H1 (cell line): ENCODE data around the gene MACROD1. TPM values are rescaled to one million over a fixed set of nuclear protein-coding genes. Genes with fewer than 3 reads are reported as not detected.

ENCODE experiments used
- CTCF ChIA-PET: fragments of 300-600 bp; sonication (Branson Sonifier 250); formaldehyde crosslinking; loops from one replicate; lab custom pipeline; 2021; ENCODE audit not compliant: partially characterized antibody; lab: Charles Lee
- POLR2A ChIA-PET: fragments of 300-600 bp; sonication (Branson Sonifier 250); formaldehyde crosslinking; loops from one replicate; lab custom pipeline; 2021; ENCODE audit warnings: inconsistent platforms; ENCODE audit not compliant: partially characterized antibody; lab: Charles Lee
- DNase-seq, 2 experiments: peaks; one replicate each; pipeline versions ENCODE4 v3.0.0 to v3.0.0-alpha.2; 2010 to 2022; ENCODE audit warnings: low spot score in 2 of 2, low read depth in 1 of 2, mixed read lengths in 1 of 2
- FAIRE-seq: peaks from 2 replicates; lab custom pipeline; 2011; peaks lifted over from hg19 to GRCh38; lab: Jason Lieb, UNC
- H2AFZ ChIP-seq: 2 replicates; pipeline ENCODE4 v1.8.1; 2012; ENCODE audit warnings: low read length, inconsistent platforms
- H2AK5ac ChIP-seq: 2 replicates; pipeline ENCODE4 v1.6.1; 2013; ENCODE audit warnings: low read depth, low read length
- H2BK120ac ChIP-seq: replicated peaks from 2 replicates; pipeline ENCODE3; 2013; ENCODE audit warnings: low read depth, low read length, inconsistent platforms
- H2BK12ac ChIP-seq: 2 replicates; pipeline ENCODE4 v1.6.1; 2013; ENCODE audit warnings: low read depth, low read length
- H2BK15ac ChIP-seq: 2 replicates; pipeline ENCODE4 v1.6.1; 2013; ENCODE audit warnings: low read length
- H2BK20ac ChIP-seq: 2 replicates; pipeline ENCODE4 v1.6.1; 2013; ENCODE audit warnings: low read length
- H2BK5ac ChIP-seq: 2 replicates; pipeline ENCODE4 v1.6.1; 2013; ENCODE audit warnings: low read depth, low read length
- H3K14ac ChIP-seq: 2 replicates; pipeline ENCODE4 v1.6.1; 2013; ENCODE audit warnings: inconsistent platforms; ENCODE audit not compliant: insufficient read length
- H3K18ac ChIP-seq: 2 replicates; pipeline ENCODE4 v1.6.1; 2013; ENCODE audit warnings: low read length; ENCODE audit errors: extremely low read depth
- H3K23ac ChIP-seq: 2 replicates; pipeline ENCODE4 v1.6.1; 2013; ENCODE audit warnings: inconsistent platforms; ENCODE audit not compliant: insufficient read length
- H3K23me2 ChIP-seq: 2 replicates; pipeline ENCODE4 v1.6.1; 2013; ENCODE audit warnings: low read depth, low read length
- H3K27ac ChIP-seq: 2 replicates; pipeline ENCODE4 v1.6.1; 2011; ENCODE audit warnings: low read depth, low read length, inconsistent platforms
- H3K27me3 ChIP-seq, 4 experiments: replicated peaks in 1 of 4; 1 replicate in 1 of 4; 2 replicates in 3 of 4; pipeline versions ENCODE4 v1.6.1 to v1.8.1; 2011 to 2013; ENCODE audit warnings: low read length in 3 of 4, mild to moderate bottlenecking in 3 of 4, inconsistent platforms in 2 of 4, mixed read lengths in 2 of 4, moderate library complexity in 1 of 4; ENCODE audit not compliant: control insufficient read depth in 3 of 4, insufficient read depth in 3 of 4; ENCODE audit errors: extremely low read depth in 1 of 4
- H3K36me3 ChIP-seq, 4 experiments: 2 replicates each; pipeline versions ENCODE4 v1.6.1 to v1.8.1; 2011 to 2013; ENCODE audit warnings: mild to moderate bottlenecking in 4 of 4, low read length in 3 of 4, moderate library complexity in 2 of 4, control low read depth in 1 of 4, inconsistent platforms in 1 of 4; ENCODE audit not compliant: insufficient read depth in 4 of 4, control insufficient read depth in 2 of 4
- H3K4ac ChIP-seq: replicated peaks from 2 replicates; pipeline ENCODE3; 2013; ENCODE audit warnings: low read length, low read depth, mixed read lengths, inconsistent platforms; ENCODE audit not compliant: insufficient read length
- H3K4me1 ChIP-seq, 4 experiments: replicated peaks in 1 of 4; 1 replicate in 1 of 4; 2 replicates in 3 of 4; pipeline versions ENCODE4 v1.6.1 to v1.8.1; 2011 to 2013; ENCODE audit warnings: low read length in 3 of 4, inconsistent platforms in 2 of 4, mixed read lengths in 1 of 4; ENCODE audit not compliant: insufficient read depth in 4 of 4, control insufficient read depth in 3 of 4
- H3K4me2 ChIP-seq, 2 experiments: 2 replicates each; pipeline versions ENCODE4 v1.6.1 to v1.8.1; 2011 to 2013; ENCODE audit warnings: low read depth in 2 of 2, low read length in 2 of 2, control low read depth in 1 of 2, inconsistent platforms in 1 of 2, mild to moderate bottlenecking in 1 of 2; ENCODE audit not compliant: insufficient read depth in 1 of 2
- H3K4me3 ChIP-seq, 4 experiments: fragments of 200-600, 300-600 bp in 1 of 4; sonication (generic), shearing (Covaris generic), sonication (Bioruptor Twin) in 1 of 4; 2 replicates each; pipeline versions ENCODE4 v1.5.1 to v1.8.1; 2011 to 2016; ENCODE audit warnings: low read length in 4 of 4, low read depth in 3 of 4, control low read depth in 2 of 4, inconsistent platforms in 2 of 4, mild to moderate bottlenecking in 2 of 4, mixed read lengths in 1 of 4, moderate library complexity in 1 of 4; ENCODE audit not compliant: insufficient read depth in 2 of 4; ENCODE audit errors: extremely low read depth in 1 of 4
- H3K56ac ChIP-seq: replicated peaks from 2 replicates; pipeline ENCODE3; 2013; ENCODE audit warnings: low read depth, mild to moderate bottlenecking, mixed read lengths, low read length, inconsistent platforms; ENCODE audit not compliant: insufficient read length
- H3K79me1 ChIP-seq: 2 replicates; pipeline ENCODE4 v1.6.1; 2013; ENCODE audit warnings: low read depth, low read length, control low read depth
- H3K79me2 ChIP-seq, 2 experiments: 2 replicates each; pipeline versions ENCODE4 v1.6.1 to v1.8.1; 2012 to 2013; ENCODE audit warnings: low read length in 2 of 2, mild to moderate bottlenecking in 2 of 2, inconsistent platforms in 1 of 2; ENCODE audit not compliant: insufficient read depth in 2 of 2, control insufficient read depth in 1 of 2
- H3K9ac ChIP-seq, 4 experiments: replicated peaks in 1 of 4; 1 replicate in 1 of 4; 2 replicates in 3 of 4; pipeline versions ENCODE4 v1.6.1 to v1.8.1; 2011 to 2013; ENCODE audit warnings: low read depth in 3 of 4, low read length in 3 of 4, control low read depth in 2 of 4, mild to moderate bottlenecking in 2 of 4, moderate library complexity in 2 of 4, inconsistent platforms in 1 of 4; ENCODE audit errors: extremely low read depth in 1 of 4
- H3K9me3 ChIP-seq, 2 experiments: 2 replicates each; pipeline versions ENCODE4 v1.6.1 to v1.8.1; 2012 to 2013; ENCODE audit warnings: mild to moderate bottlenecking in 2 of 2, moderate library complexity in 2 of 2, control low read depth in 1 of 2, inconsistent platforms in 1 of 2, low read depth in 1 of 2, low read length in 1 of 2, mixed read lengths in 1 of 2; ENCODE audit not compliant: insufficient read depth in 2 of 2
- H4K20me1 ChIP-seq, 2 experiments: replicated peaks in 1 of 2; 2 replicates each; pipeline versions ENCODE3 to v1.8.1; 2011 to 2013; ENCODE audit warnings: inconsistent platforms in 2 of 2, low read length in 2 of 2, mild to moderate bottlenecking in 1 of 2; ENCODE audit not compliant: insufficient read depth in 2 of 2, control insufficient read depth in 1 of 2
- H4K5ac ChIP-seq: 2 replicates; pipeline ENCODE4 v1.6.1; 2013; ENCODE audit warnings: low read length, low read depth, mixed read lengths, inconsistent platforms; ENCODE audit not compliant: insufficient read length
- H4K8ac ChIP-seq: 2 replicates; pipeline ENCODE4 v1.8.0; 2013; ENCODE audit warnings: mild to moderate bottlenecking, moderate library complexity, low read length, inconsistent platforms; ENCODE audit not compliant: insufficient read depth; ENCODE audit errors: extremely low read depth
- H4K91ac ChIP-seq: replicated peaks from 2 replicates; pipeline ENCODE3; 2013; ENCODE audit warnings: low read length, mixed read lengths, inconsistent platforms; ENCODE audit not compliant: insufficient read length
- CEBPB ChIP-seq: IDR thresholded peaks from 2 replicates; pipeline ENCODE4 v1.6.1; 2012; ENCODE audit warnings: low read depth, low read length
- GABPA ChIP-seq: IDR thresholded peaks from 2 replicates; pipeline ENCODE4 v1.6.1; 2011; ENCODE audit warnings: mild to moderate bottlenecking, low read length, moderate library complexity, borderline replicate concordance; ENCODE audit not compliant: insufficient read depth
- WGBS, 2 experiments: shearing (Covaris generic) in 1 of 2; methylation state at CpG; one replicate each; pipeline versions ENCODE4 v1.1.6 to v1.1.7; 2013 to 2015; ENCODE audit warnings: low lambda C conversion rate in 2 of 2, mixed read lengths in 2 of 2, inconsistent platforms in 1 of 2, low coverage in 1 of 2, missing lambda C conversion rate in 1 of 2; ENCODE audit not compliant: insufficient replicate concordance in 2 of 2, insufficient coverage in 1 of 2, insufficient read length in 1 of 2; ENCODE audit errors: extremely low coverage in 1 of 2, missing lambda C conversion rate in 1 of 2; 5-methylcytosine and 5-hydroxymethylcytosine counted together
- polyA plus RNA-seq, 7 experiments: library from polyadenylated mRNA; depleted of rRNA in 3 of 7; stranded (reverse) in 5 of 7; unstranded in 2 of 7; fragments of >200 nt in 5 of 7; fragments of 200-250 nt in 2 of 7; gene quantifications; 1 replicate in 5 of 7; 2 replicates in 1 of 7; 4 replicates in 1 of 7; pipeline versions ENCODE4 v1.2.1 to v1.2.3, GENCODE V29; 2011 to 2013; ENCODE audit warnings: missing spikeins in 2 of 7, mixed read lengths in 2 of 7
- total RNA-seq: library from RNA; stranded (reverse); fragmentation: NEBNext Ultra II Directional; extraction: Animal tissue kit (Norgen Biotek cat#: 25700); gene quantifications from 2 replicates; pipeline ENCODE4 v1.2.1, GENCODE V29; 2021
- TF ChIP-seq, protein P1 (sequence below), 3 experiments: IDR thresholded peaks; 1 replicate in 2 of 3; 2 replicates in 1 of 3; pipeline versions ENCODE4 v1.5.1 to v1.6.1; 2011; ENCODE audit warnings: low read length in 3 of 3, mild to moderate bottlenecking in 3 of 3, inconsistent platforms in 2 of 3, low read depth in 1 of 3, moderate library complexity in 1 of 3; ENCODE audit not compliant: insufficient read depth in 1 of 3; ENCODE audit errors: control extremely low read depth in 1 of 3

The MACROD1 gene
- total and polyA plus RNA-seq, 2 of the 8 experiments (the other 6 are each of a cell fraction or from before 2014, with no cell fraction given), result 19.5 to 34.1 TPM

DNA sequence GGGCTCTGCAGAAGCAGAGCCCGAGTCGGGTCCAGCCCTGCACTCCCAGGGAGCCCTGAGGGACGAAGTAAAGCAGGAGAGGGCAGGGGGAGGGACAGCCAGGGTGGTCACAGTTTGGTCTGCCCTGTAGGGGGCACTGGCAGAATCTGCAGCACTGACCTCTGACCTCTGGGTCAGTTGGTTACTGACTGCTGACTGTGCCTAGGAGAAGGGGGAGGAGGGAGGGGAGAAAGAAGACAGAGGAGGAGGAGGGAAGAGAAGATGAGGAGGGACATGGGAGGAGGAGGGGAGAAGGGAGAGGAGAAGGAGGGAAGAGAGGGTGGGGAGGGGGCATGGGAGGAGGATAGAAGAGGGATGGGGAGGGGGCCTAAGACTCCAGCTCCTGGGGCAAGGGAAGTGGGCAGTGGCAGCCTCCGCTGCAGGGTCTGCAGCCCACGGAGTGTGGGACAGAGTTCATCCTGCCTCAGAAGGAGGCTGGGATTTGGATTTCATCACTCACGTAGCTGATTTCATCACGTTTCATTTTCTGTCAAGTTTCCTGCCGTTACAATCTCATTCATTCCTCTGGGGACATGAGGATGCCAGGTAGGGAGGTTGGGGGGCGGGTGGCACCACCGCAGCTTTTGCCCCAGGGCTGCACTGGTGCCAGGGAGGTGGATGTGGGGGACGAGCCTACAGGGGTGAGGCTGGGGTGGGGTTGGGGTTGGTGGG, 75.0 kb downstream of the MACROD1 start:
- H3K56ac ChIP-seq, result no peak overlapping the region
- H2BK20ac ChIP-seq, result no peak overlapping the region
- no peaks in the 10 kb centered on the region for H3K36me3 ChIP-seq
- no peak overlapping the region for H4K91ac ChIP-seq
- no peak overlapping the region for H2BK12ac ChIP-seq
- no peak overlapping the region for H3K14ac ChIP-seq
- no peak overlapping the region for H3K23ac ChIP-seq
- DNase-seq, result no peak
- no peak overlapping the region for H3K4ac ChIP-seq
- CTCF ChIA-PET, result interaction anchor here (0.6 to 3.0 kb wide), 11 partner anchors 13 to 1241 kb away, joined by 3 to 10 read pairs (median 4); no protein-coding TSS in a partner anchor
- no peak overlapping the region for H3K9ac ChIP-seq
- TF ChIP-seq CEBPB (peak; percentile 18; the same call in 1 of the 2 replicates), GABPA (no peak)
- TF ChIP-seq, protein P1, sequence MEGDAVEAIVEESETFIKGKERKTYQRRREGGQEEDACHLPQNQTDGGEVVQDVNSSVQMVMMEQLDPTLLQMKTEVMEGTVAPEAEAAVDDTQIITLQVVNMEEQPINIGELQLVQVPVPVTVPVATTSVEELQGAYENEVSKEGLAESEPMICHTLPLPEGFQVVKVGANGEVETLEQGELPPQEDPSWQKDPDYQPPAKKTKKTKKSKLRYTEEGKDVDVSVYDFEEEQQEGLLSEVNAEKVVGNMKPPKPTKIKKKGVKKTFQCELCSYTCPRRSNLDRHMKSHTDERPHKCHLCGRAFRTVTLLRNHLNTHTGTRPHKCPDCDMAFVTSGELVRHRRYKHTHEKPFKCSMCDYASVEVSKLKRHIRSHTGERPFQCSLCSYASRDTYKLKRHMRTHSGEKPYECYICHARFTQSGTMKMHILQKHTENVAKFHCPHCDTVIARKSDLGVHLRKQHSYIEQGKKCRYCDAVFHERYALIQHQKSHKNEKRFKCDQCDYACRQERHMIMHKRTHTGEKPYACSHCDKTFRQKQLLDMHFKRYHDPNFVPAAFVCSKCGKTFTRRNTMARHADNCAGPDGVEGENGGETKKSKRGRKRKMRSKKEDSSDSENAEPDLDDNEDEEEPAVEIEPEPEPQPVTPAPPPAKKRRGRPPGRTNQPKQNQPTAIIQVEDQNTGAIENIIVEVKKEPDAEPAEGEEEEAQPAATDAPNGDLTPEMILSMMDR (IDR thresholded peaks at IDR 0.05; ENCODE audit: control extremely low read depth in 1 of 3, insufficient read depth in 1 of 3, low read depth in 1 of 3, low read length in 3 of 3), result peak in 2 of 3 experiments; percentile 33 to 47; a peak in 2 of 4 replicates
- TF ChIP-seq, all 59 proteins: peak for 2
- H4K5ac ChIP-seq, result no peak overlapping the region
- POLR2A ChIA-PET, result interaction anchor here (0.6 to 0.7 kb wide), 2 partner anchors 171 to 296 kb away, joined by 3 read pairs; no protein-coding TSS in a partner anchor
- H3K4me2 ChIP-seq, result no peak overlapping the region
- peaks cover 2 to 58% (median 36%) of the 10 kb centered on the region in 4 experiments for H3K27me3 ChIP-seq
- no peak overlapping the region for H2AFZ ChIP-seq
- H2BK5ac ChIP-seq, result no peak overlapping the region
- no peak overlapping the region for H2AK5ac ChIP-seq
- H3K79me2 ChIP-seq, result no peaks in the 10 kb centered on the region
- no peak overlapping the region for H2BK120ac ChIP-seq
- no peak overlapping the region for H4K8ac ChIP-seq
- peaks cover 22 to 36% of the 10 kb centered on the region in 2 experiments for H4K20me1 ChIP-seq
- WGBS, 2 experiments, result 78% methylated on average over 7 of the region's 11 CpGs; no CpG with 5 or more reads in 1 of the 2 experiments
- H3K79me1 ChIP-seq, result peaks cover 5% of the 10 kb centered on the region; the same call in 1 of the 2 replicates
- no peak overlapping the region for H3K18ac ChIP-seq
- no peaks in the 10 kb centered on the region for H3K9me3 ChIP-seq
- H3K27ac ChIP-seq, result no peak overlapping the region
- H3K4me1 ChIP-seq, result peaks cover 0 to 8% (median 5%) of the 10 kb centered on the region in 4 experiments; a peak in 6 of 7 replicates
- no peaks in the 10 kb centered on the region for H3K23me2 ChIP-seq
- no peak for FAIRE-seq
- H3K4me3 ChIP-seq, result no peak overlapping the region
- no peak overlapping the region for H2BK15ac ChIP-seq
